ENCODE measurements around the gene IQSEC1. TPM values are rescaled to one million over a fixed set of nuclear protein-coding genes. Genes with fewer than 3 reads are reported as not detected.

The IQSEC1 gene
- total and polyA plus RNA-seq, 2 donors (not counting 3 experiments of a cell fraction or from before 2014, with no cell fraction given) = 5.2 to 18.0 TPM

DNA sequence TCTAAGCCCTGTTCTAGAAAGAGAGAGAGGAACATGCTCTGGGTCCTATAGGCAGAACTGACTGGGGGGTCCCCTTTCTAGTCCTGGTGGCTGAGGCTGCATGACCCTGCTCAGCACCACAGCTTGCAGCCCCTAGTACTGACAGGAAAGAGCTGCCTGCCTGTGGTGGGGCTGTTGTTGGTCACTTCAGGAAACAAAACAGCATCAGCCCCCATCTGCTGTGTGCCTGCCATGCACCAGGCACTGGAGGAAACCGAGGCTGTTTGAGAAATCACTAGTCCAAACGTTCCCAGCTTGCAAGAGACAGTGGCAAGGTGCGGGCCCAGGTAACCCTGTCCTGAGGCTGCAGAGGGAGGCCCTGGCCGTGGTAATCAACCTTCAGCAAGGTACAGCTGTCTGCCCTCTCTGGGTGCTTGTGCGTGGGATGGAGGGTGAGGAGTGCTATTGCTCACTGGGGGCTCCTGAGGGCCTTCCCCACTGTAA is 90.6 kb downstream of the IQSEC1 start:
- intact Hi-C loops (cut with micrococcal nuclease) (loop anchor here (10.0 kb wide), 1 partner anchor 778 kb away; no protein-coding TSS in a partner anchor), dilution Hi-C loops (cut with MboI; ENCODE audit: extremely low pct_ligation_motif_present, low sequenced_read_pairs) (no loop called here)
- Histone ChIP-seq H3K27ac (ENCODE audit: insufficient read depth, low read depth, low read length) (no peak overlapping the region), H3K4me1 (ENCODE audit: control insufficient read depth, extremely low read depth, insufficient read depth, low read length) (no peaks in the 10 kb centered on the region), H3K4me2 (ENCODE audit: insufficient read depth, low read length) (no peak overlapping the region), H4K20me1 (replicated peaks; ENCODE audit: control insufficient read depth, extremely low read depth, insufficient read depth, low read length) (no peaks in the 10 kb centered on the region), H3K9ac (replicated peaks; ENCODE audit: extremely low read depth, insufficient read depth, low read length) (no peak overlapping the region), H3K4me3 (replicated peaks in 1 of 3; ENCODE audit: insufficient read depth in 1 of 3, low read depth in 1 of 3, low read length in 3 of 3) (no peak overlapping the region), H3K79me2 (ENCODE audit: control insufficient read depth, insufficient read depth, low read length) (no peaks in the 10 kb centered on the region), H2AFZ (ENCODE audit: low read depth, low read length) (no peak overlapping the region), H3K27me3 (ENCODE audit: control insufficient read depth in 2 of 2, insufficient read depth in 2 of 2, low read length in 2 of 2) (peaks cover 0 to 5% of the 10 kb centered on the region in 2 experiments), H3K9me1 (replicated peaks; ENCODE audit: control insufficient read depth, extremely low read depth, insufficient read depth, low read length) (no peaks in the 10 kb centered on the region), H3K9me3 (replicated peaks; ENCODE audit: control insufficient read depth, insufficient read depth, low read length) (no peaks in the 10 kb centered on the region), H3K36me3 (ENCODE audit: control insufficient read depth in 2 of 2, extremely low read depth in 1 of 2, insufficient read depth in 2 of 2, low read length in 2 of 2) (no peaks in the 10 kb centered on the region)
- POLR2A ChIA-PET = no interaction called here
- FAIRE-seq (no peak), DNase-seq (ENCODE audit: low read depth, low spot score) (no peak)
- CTCF ChIA-PET = interaction anchor here (1.0 to 5.2 kb wide), 8 partner anchors 11 to 115 kb away, joined by 3 to 101 read pairs (median 26); no protein-coding TSS in a partner anchor
- TF ChIP-seq GATA2 (IDR thresholded peaks at IDR 0.05; ENCODE audit: insufficient read depth, insufficient read length, low read depth, low read length) (no peak), POLR2AphosphoS5 (IDR thresholded peaks at IDR 0.05; ENCODE audit: insufficient read depth, low read depth, low read length) (no peak), EZH2 (IDR thresholded peaks at IDR 0.05; ENCODE audit: borderline replicate concordance, low read depth, low read length, severe bottlenecking) (no peak), POLR2A (IDR thresholded peaks at IDR 0.05; ENCODE audit: low read depth, low read length) (no peak), JUN (IDR thresholded peaks at IDR 0.05; ENCODE audit: borderline replicate concordance, insufficient read depth, insufficient read length, low read depth) (no peak), MYC (IDR thresholded peaks at IDR 0.05; ENCODE audit: low read depth, low read length) (no peak), FOS (IDR thresholded peaks at IDR 0.05; ENCODE audit: borderline replicate concordance, insufficient read depth, low read length) (no peak)
- TF ChIP-seq, protein P1, sequence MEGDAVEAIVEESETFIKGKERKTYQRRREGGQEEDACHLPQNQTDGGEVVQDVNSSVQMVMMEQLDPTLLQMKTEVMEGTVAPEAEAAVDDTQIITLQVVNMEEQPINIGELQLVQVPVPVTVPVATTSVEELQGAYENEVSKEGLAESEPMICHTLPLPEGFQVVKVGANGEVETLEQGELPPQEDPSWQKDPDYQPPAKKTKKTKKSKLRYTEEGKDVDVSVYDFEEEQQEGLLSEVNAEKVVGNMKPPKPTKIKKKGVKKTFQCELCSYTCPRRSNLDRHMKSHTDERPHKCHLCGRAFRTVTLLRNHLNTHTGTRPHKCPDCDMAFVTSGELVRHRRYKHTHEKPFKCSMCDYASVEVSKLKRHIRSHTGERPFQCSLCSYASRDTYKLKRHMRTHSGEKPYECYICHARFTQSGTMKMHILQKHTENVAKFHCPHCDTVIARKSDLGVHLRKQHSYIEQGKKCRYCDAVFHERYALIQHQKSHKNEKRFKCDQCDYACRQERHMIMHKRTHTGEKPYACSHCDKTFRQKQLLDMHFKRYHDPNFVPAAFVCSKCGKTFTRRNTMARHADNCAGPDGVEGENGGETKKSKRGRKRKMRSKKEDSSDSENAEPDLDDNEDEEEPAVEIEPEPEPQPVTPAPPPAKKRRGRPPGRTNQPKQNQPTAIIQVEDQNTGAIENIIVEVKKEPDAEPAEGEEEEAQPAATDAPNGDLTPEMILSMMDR (IDR thresholded peaks at IDR 0.05; ENCODE audit: extremely low read depth in 1 of 2, insufficient read depth in 1 of 2, low read depth in 1 of 2, low read length in 2 of 2) = no peak
- TF ChIP-seq, protein P2, sequence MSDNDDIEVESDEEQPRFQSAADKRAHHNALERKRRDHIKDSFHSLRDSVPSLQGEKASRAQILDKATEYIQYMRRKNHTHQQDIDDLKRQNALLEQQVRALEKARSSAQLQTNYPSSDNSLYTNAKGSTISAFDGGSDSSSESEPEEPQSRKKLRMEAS (IDR thresholded peaks at IDR 0.05; ENCODE audit: insufficient read depth, insufficient read length) = no peak
- BruUV-seq (replicated peaks) = no TSS peak
